IPS DF 4.7 (cell line): Measurements from ENCODE around the gene SASS6.

Experiments
- DNase-seq: peaks from one replicate; pipeline ENCODE4 v3.0.0-alpha.2; 2013; ENCODE audit warnings: low spot score; ENCODE audit errors: extremely low read depth

SASS6 gene

GRCh38 chr1:100132566-100133477 is at the start of gene SASS6, which contains the start of gene TRMT13:
Gene SASS6, minus strand, starts transcription at chr1:100132930. Its CDS starts 116 bp downstream, at chr1:100132814.
Gene TRMT13, plus strand, starts transcription at chr1:100133163. Its CDS starts 6 bp downstream, at chr1:100133169.
- DNase-seq = peak; percentile 84

- no peak for DNase-seq
Measured at GRCh38 chr1:100178091-100178490, 45.4 kb upstream of the SASS6 start, which contains the start of gene LRRC39. Gene LRRC39, minus strand, starts transcription at chr1:100178256. Its CDS starts 9,740 bp downstream, at chr1:100168516.

- no peak for DNase-seq
Measured at GRCh38 chr1:100177295-100178041, 44.7 kb upstream of the SASS6 start.

- DNase-seq = no peak
Measured at GRCh38 chr1:100168051-100168450, 35.3 kb upstream of the SASS6 start.

GRCh38 chr1:100164702-100165101 is 32.0 kb upstream of the SASS6 start:
- no peak for DNase-seq

GRCh38 chr1:100164216-100164615 is 31.5 kb upstream of the SASS6 start:
- no peak for DNase-seq

- no peak for DNase-seq
Measured at GRCh38 chr1:100162881-100163280, 30.2 kb upstream of the SASS6 start.

GRCh38 chr1:100152271-100152670 is 19.5 kb upstream of the SASS6 start:
- no peak for DNase-seq

- DNase-seq = no peak
Measured at GRCh38 chr1:100151679-100152078, 18.9 kb upstream of the SASS6 start.

GRCh38 chr1:100147875-100148274 is 15.1 kb upstream of the SASS6 start:
- DNase-seq = no peak

GRCh38 chr1:100146958-100147357 is 14.2 kb upstream of the SASS6 start:
- DNase-seq = no peak

GRCh38 chr1:100145116-100145515 is 12.4 kb upstream of the SASS6 start:
- no peak for DNase-seq

- no peak for DNase-seq
Measured at GRCh38 chr1:100142343-100142742, 9.6 kb upstream of the SASS6 start.

GRCh38 chr1:100141192-100141591 is 8.5 kb upstream of the SASS6 start:
- DNase-seq = no peak

- no peak for DNase-seq
Measured at GRCh38 chr1:100137602-100138001, 4.9 kb upstream of the SASS6 start.

GRCh38 chr1:100134872-100135271 is 2.1 kb upstream of the SASS6 start:
- no peak for DNase-seq

- DNase-seq = no peak
Measured at GRCh38 chr1:100131623-100132022, 1.1 kb downstream of the SASS6 start.

- DNase-seq = no peak
Measured at GRCh38 chr1:100130552-100131077, 2.1 kb downstream of the SASS6 start.

GRCh38 chr1:100127226-100127625 is 5.5 kb downstream of the SASS6 start:
- DNase-seq = no peak

GRCh38 chr1:100122177-100122576 is 10.6 kb downstream of the SASS6 start:
- DNase-seq = no peak

GRCh38 chr1:100115524-100115923 is 17.2 kb downstream of the SASS6 start:
- no peak for DNase-seq

GRCh38 chr1:100109554-100110066 is 23.1 kb downstream of the SASS6 start:
- DNase-seq = no peak
